Transverse colon (tissue), 4 donors: ENCODE measurements around the gene NFIA.
A peak's percentile ranks its signal among the peaks of the same experiment; 100 is the strongest.

Experiments
- EP300 ChIP-seq: sonication (generic); formaldehyde crosslinking; IDR thresholded peaks from one replicate; pipeline ENCODE4 v1.6.1; 2017; ENCODE audit warnings: antibody characterized with exemption, low read depth
- POLR2AphosphoS5 ChIP-seq, 3 donors: sonication (generic); formaldehyde crosslinking; IDR thresholded peaks; one replicate each; pipeline ENCODE4 v1.6.1; 2016; ENCODE audit warnings: antibody characterized with exemption in 3 of 3
- TF ChIP-seq, protein P1 (sequence below), 5 experiments: fragments of 200-600 bp in 3 of 5; fragments of 450-650 bp in 2 of 5; sonication (generic) in 3 of 5; IDR thresholded peaks; 1 replicate in 2 of 5; 2 replicates in 3 of 5; pipeline ENCODE4 v1.5.1; 2016 to 2017; ENCODE audit warnings: antibody characterized with exemption in 5 of 5, inconsistent platforms in 3 of 5, mild to moderate bottlenecking in 2 of 5, moderate library complexity in 1 of 5

DNA sequence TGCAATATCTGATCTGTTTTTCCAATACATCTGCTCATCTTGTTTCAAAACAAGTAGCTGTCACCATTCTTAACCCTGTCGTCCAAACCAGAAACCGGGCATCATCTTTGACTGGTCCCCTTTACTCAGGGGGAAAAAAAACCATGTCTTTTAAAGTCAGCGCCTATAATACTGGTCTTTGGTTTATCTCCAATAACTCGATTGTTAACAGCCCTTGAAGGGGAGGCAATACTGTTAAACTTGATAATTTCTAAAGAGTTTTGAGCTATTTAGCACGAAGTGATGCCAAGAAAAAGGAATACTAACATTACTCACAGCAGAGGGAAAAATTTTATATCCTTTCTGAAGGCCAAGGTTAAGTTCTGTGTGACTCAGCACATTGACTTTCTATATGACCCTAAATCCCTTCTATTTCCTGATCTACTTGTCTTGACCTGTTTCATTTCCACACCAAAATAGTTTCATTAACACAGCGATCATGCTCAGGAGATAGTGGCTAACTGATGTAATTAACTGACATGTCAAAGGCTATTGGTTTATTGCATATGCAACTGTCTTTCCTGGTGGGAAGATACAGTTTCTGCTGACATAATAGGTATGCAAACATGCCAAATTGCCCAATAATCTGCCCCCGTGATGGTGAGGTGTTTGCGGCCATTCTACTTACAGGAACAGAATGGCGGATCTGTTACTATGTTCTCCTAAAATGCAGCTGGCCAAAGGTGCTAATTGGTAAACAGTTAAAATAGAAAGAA, 59.1 kb downstream of the NFIA start:
- TF ChIP-seq EP300 (no peak), POLR2AphosphoS5 (IDR thresholded peaks at IDR 0.05) (peak in 1 of 3 donors; percentile 16)
- TF ChIP-seq, protein P1, sequence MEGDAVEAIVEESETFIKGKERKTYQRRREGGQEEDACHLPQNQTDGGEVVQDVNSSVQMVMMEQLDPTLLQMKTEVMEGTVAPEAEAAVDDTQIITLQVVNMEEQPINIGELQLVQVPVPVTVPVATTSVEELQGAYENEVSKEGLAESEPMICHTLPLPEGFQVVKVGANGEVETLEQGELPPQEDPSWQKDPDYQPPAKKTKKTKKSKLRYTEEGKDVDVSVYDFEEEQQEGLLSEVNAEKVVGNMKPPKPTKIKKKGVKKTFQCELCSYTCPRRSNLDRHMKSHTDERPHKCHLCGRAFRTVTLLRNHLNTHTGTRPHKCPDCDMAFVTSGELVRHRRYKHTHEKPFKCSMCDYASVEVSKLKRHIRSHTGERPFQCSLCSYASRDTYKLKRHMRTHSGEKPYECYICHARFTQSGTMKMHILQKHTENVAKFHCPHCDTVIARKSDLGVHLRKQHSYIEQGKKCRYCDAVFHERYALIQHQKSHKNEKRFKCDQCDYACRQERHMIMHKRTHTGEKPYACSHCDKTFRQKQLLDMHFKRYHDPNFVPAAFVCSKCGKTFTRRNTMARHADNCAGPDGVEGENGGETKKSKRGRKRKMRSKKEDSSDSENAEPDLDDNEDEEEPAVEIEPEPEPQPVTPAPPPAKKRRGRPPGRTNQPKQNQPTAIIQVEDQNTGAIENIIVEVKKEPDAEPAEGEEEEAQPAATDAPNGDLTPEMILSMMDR (IDR thresholded peaks at IDR 0.05): no peak
